GM12891 (cell line): Measurements from ENCODE around the gene LYPLAL1.

Experiments used
- DNase-seq: peaks from one replicate; pipeline ENCODE4 v3.0.0; 2011; ENCODE audit warnings: low spot score; ENCODE audit not compliant: insufficient read length
- FAIRE-seq: peaks from 2 replicates; lab custom pipeline; 2011; peaks lifted over from hg19 to GRCh38; lab: Jason Lieb, UNC
- PAX5 ChIP-seq: IDR thresholded peaks from 2 replicates; pipeline ENCODE4 v1.6.1; 2011; ENCODE audit warnings: low read length, moderate library complexity, mild to moderate bottlenecking; ENCODE audit not compliant: insufficient read depth, severe bottlenecking
- POLR2A ChIP-seq: IDR thresholded peaks from 2 replicates; pipeline ENCODE4 v1.6.1; 2011; ENCODE audit warnings: low read depth, low read length, control low read depth
- POLR2AphosphoS5 ChIP-seq: IDR thresholded peaks from 2 replicates; pipeline ENCODE4 v1.6.1; 2011; ENCODE audit warnings: low read depth, low read length, control low read depth
- POU2F2 ChIP-seq: IDR thresholded peaks from 2 replicates; pipeline ENCODE4 v1.6.1; 2011; ENCODE audit warnings: low read depth, mild to moderate bottlenecking, control low read depth, low read length, moderate library complexity
- SPI1 ChIP-seq: IDR thresholded peaks from 2 replicates; pipeline ENCODE4 v1.6.1; 2011; ENCODE audit warnings: low read depth, low read length, control low read depth
- TAF1 ChIP-seq: IDR thresholded peaks from 2 replicates; pipeline ENCODE4 v1.6.1; 2011; ENCODE audit warnings: low read depth, low read length, control low read depth

Gene LYPLAL1

GRCh38 chr1:219143735-219144134 lies 29.9 kb upstream of the LYPLAL1 start:
- DNase-seq (no peak), FAIRE-seq (no peak)
- TF ChIP-seq TAF1 = no peak
- no peak for TF ChIP-seq POLR2AphosphoS5
- TF ChIP-seq SPI1 = no peak

GRCh38 chr1:219144658-219145315 lies 28.9 kb upstream of the LYPLAL1 start:
- no peak for TF ChIP-seq PAX5
- TF ChIP-seq TAF1 = no peak
- TF ChIP-seq POU2F2 = no peak
- FAIRE-seq = no peak
- DNase-seq = no peak

GRCh38 chr1:219147571-219148019 lies 26.1 kb upstream of the LYPLAL1 start:
- DNase-seq = no peak
- TF ChIP-seq PAX5 (no peak), POLR2AphosphoS5 (no peak), POLR2A (no peak), TAF1 (no peak), SPI1 (no peak), POU2F2 (no peak)
- no peak for FAIRE-seq

- FAIRE-seq = no peak
- TF ChIP-seq POLR2AphosphoS5 = no peak
- TF ChIP-seq SPI1 = no peak
- no peak for TF ChIP-seq TAF1
- TF ChIP-seq PAX5 = no peak
- TF ChIP-seq POU2F2 = no peak
- TF ChIP-seq POLR2A = no peak
Measured at GRCh38 chr1:219149009-219149577, 24.6 kb upstream of the LYPLAL1 start.

GRCh38 chr1:219149953-219150352 lies 23.7 kb upstream of the LYPLAL1 start:
- FAIRE-seq (no peak), DNase-seq (no peak)
- TF ChIP-seq POLR2AphosphoS5 (no peak), SPI1 (no peak), PAX5 (no peak), POLR2A (no peak), TAF1 (no peak), POU2F2 (no peak)

More at GRCh38 chr1:219149009-219149577, 24.6 kb upstream of the LYPLAL1 start:
- no peak for DNase-seq

- DNase-seq (no peak), FAIRE-seq (no peak)
- TF ChIP-seq SPI1 (no peak), PAX5 (no peak)
Measured at GRCh38 chr1:219150913-219151312, 22.8 kb upstream of the LYPLAL1 start.

GRCh38 chr1:219151467-219151866 lies 22.2 kb upstream of the LYPLAL1 start:
- no peak for FAIRE-seq
- TF ChIP-seq PAX5 = no peak
- no peak for TF ChIP-seq POLR2A
- no peak for TF ChIP-seq TAF1
- no peak for TF ChIP-seq POU2F2
- no peak for TF ChIP-seq SPI1
- TF ChIP-seq POLR2AphosphoS5 = no peak
- DNase-seq = no peak

- TF ChIP-seq SPI1 = no peak
- no peak for TF ChIP-seq POLR2A
- no peak for TF ChIP-seq TAF1
- no peak for TF ChIP-seq POU2F2
- TF ChIP-seq PAX5 = no peak
- no peak for TF ChIP-seq POLR2AphosphoS5
- no peak for DNase-seq
- no peak for FAIRE-seq
Measured at GRCh38 chr1:219152751-219153150, 20.9 kb upstream of the LYPLAL1 start.

GRCh38 chr1:219153723-219154122 lies 20.0 kb upstream of the LYPLAL1 start:
- no peak for TF ChIP-seq SPI1
- no peak for TF ChIP-seq TAF1
- no peak for TF ChIP-seq POU2F2
- no peak for TF ChIP-seq PAX5
- FAIRE-seq = no peak
- DNase-seq = no peak

GRCh38 chr1:219155135-219155534 lies 18.5 kb upstream of the LYPLAL1 start:
- FAIRE-seq (no peak), DNase-seq (no peak)
- TF ChIP-seq PAX5 = no peak
- no peak for TF ChIP-seq POLR2A
- no peak for TF ChIP-seq TAF1
- TF ChIP-seq SPI1 = no peak
- TF ChIP-seq POLR2AphosphoS5 = no peak
- no peak for TF ChIP-seq POU2F2
